OCI-LY3 (cell line): ENCODE results near the gene LRGUK.

Source experiments
- CTCF ChIP-seq: fragments of 200-600, 300-600 bp; sonication (generic); IDR thresholded peaks from 2 replicates; pipeline ENCODE4 v1.5.1; 2014; ENCODE audit warnings: antibody characterized with exemption, low read length, low read depth
- EZH2phosphoT487 ChIP-seq: fragments of 200-600 bp; shearing (Covaris generic); IDR thresholded peaks from 2 replicates; pipeline ENCODE4 v1.6.1; 2018; ENCODE audit warnings: antibody characterized with exemption, mixed run types, low read depth

DNA sequence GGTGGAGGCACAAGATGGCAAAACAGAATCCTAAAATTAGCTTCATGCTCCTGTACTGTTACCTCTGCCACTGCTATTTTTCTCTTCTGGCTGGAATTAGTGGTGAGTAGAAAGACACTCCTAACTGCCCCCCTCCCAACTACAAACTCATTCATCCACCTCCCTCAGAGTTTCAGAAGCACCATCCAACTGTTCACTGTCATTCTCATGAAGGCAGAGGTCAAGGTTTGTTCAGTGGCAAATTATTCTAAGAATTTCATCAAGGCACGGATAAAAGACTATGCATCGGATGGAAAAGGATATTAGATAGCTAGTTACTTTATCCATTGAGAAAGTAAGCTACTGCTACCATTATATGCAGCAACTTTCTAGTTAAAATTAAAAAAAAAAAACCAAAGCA lies 59.7 kb downstream of the LRGUK start:
- no peak for TF ChIP-seq CTCF
- no peak for TF ChIP-seq EZH2phosphoT487
